Measurements from ENCODE around the gene MYO15A.

The MYO15A gene

GRCh38 chr17:18163547-18163946, 55.0 kb downstream of the MYO15A start:
- no peaks in the 10 kb centered on the region for H3K36me3 ChIP-seq (ENCODE audit: control insufficient read depth, low read depth, low read length)
- no peak overlapping the region for H3K27ac ChIP-seq (ENCODE audit: low read length)
- no peaks in the 10 kb centered on the region for H3K27me3 ChIP-seq (ENCODE audit: control insufficient read depth, insufficient read depth, low read length)
- H3K9ac ChIP-seq (ENCODE audit: low read length): no peak overlapping the region
- H3K4me1 ChIP-seq (ENCODE audit: control insufficient read depth, low read depth, low read length): no peaks in the 10 kb centered on the region
- H3K4me3 ChIP-seq (ENCODE audit: low read length): no peak overlapping the region
- H3K9me3 ChIP-seq (ENCODE audit: control insufficient read depth, low read depth, low read length): no peaks in the 10 kb centered on the region

DNA sequence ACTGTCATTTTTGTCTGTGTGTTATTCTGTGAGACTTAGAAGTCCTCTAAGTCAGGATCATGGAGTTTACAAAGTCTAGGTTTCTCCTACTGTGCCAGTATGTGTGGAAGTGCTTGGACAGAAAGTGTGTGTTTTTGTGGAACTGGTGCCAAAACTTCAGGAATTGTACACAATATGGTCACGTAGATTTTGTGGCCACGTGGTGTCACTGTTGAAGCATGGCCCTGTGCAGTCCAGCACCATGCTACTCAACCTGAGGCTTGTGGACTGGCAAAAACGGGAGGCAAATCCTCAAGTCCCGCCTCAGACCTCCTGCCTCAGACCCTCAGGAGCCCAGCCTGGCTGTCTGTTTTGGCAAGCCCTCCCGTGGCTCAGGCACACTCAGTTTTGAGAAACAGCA, 58.3 kb downstream of the MYO15A start:
- Histone ChIP-seq H3K27ac (ENCODE audit: low read length) (no peak overlapping the region), H3K27me3 (ENCODE audit: control insufficient read depth, insufficient read depth, low read length) (no peaks in the 10 kb centered on the region), H3K36me3 (ENCODE audit: control insufficient read depth, low read depth, low read length) (no peaks in the 10 kb centered on the region), H3K9me3 (ENCODE audit: control insufficient read depth, low read depth, low read length) (no peaks in the 10 kb centered on the region), H3K4me1 (ENCODE audit: control insufficient read depth, low read depth, low read length) (no peaks in the 10 kb centered on the region), H3K4me3 (ENCODE audit: low read length) (no peak overlapping the region), H3K9ac (ENCODE audit: low read length) (no peak overlapping the region)

GRCh38 chr17:18167421-18167820, 58.9 kb downstream of the MYO15A start:
- Histone ChIP-seq H3K27ac (ENCODE audit: low read length) (no peak overlapping the region), H3K9ac (ENCODE audit: low read length) (no peak overlapping the region), H3K4me3 (ENCODE audit: low read length) (no peak overlapping the region), H3K4me1 (ENCODE audit: control insufficient read depth, low read depth, low read length) (no peaks in the 10 kb centered on the region), H3K9me3 (ENCODE audit: control insufficient read depth, low read depth, low read length) (no peaks in the 10 kb centered on the region), H3K36me3 (ENCODE audit: control insufficient read depth, low read depth, low read length) (no peaks in the 10 kb centered on the region), H3K27me3 (ENCODE audit: control insufficient read depth, insufficient read depth, low read length) (no peaks in the 10 kb centered on the region)

GRCh38 chr17:18172531-18173278, 64.1 kb downstream of the MYO15A start:
- no peak overlapping the region for H3K9ac ChIP-seq (ENCODE audit: low read length)
- H3K4me1 ChIP-seq (ENCODE audit: control insufficient read depth, low read depth, low read length): no peaks in the 10 kb centered on the region
- no peaks in the 10 kb centered on the region for H3K27me3 ChIP-seq (ENCODE audit: control insufficient read depth, insufficient read depth, low read length)
- H3K4me3 ChIP-seq (ENCODE audit: low read length): no peak overlapping the region
- no peaks in the 10 kb centered on the region for H3K36me3 ChIP-seq (ENCODE audit: control insufficient read depth, low read depth, low read length)
- no peak overlapping the region for H3K27ac ChIP-seq (ENCODE audit: low read length)
- H3K9me3 ChIP-seq (ENCODE audit: control insufficient read depth, low read depth, low read length): no peaks in the 10 kb centered on the region

DNA sequence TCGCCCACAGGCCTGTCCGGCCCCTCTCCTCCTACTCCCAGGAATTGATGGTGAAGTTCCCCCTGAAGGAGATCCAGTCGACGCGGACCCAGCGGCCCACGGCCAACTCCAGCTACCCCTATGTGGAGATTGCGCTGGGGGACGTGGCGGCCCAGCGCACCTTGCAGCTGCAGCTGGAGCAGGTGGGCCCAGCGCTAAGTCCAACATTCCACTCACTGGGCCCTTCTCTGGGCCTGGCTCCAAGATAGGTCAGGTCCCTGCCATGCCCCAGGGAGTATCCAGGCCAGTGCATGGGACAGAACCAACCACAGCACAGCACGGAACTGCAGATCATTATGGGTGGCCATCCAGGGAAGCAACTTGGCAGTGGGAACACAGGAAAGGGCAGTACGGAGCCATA, 65.2 kb downstream of the MYO15A start:
- Histone ChIP-seq H3K9me3 (ENCODE audit: control insufficient read depth, low read depth, low read length) (no peaks in the 10 kb centered on the region), H3K27me3 (ENCODE audit: control insufficient read depth, insufficient read depth, low read length) (no peaks in the 10 kb centered on the region), H3K9ac (ENCODE audit: low read length) (no peak overlapping the region), H3K27ac (ENCODE audit: low read length) (no peak overlapping the region), H3K4me1 (ENCODE audit: control insufficient read depth, low read depth, low read length) (no peaks in the 10 kb centered on the region), H3K36me3 (ENCODE audit: control insufficient read depth, low read depth, low read length) (no peaks in the 10 kb centered on the region), H3K4me3 (ENCODE audit: low read length) (no peak overlapping the region)

- Histone ChIP-seq H3K9ac (ENCODE audit: low read length) (no peak overlapping the region), H3K36me3 (ENCODE audit: control insufficient read depth, low read depth, low read length) (no peaks in the 10 kb centered on the region), H3K9me3 (ENCODE audit: control insufficient read depth, low read depth, low read length) (no peaks in the 10 kb centered on the region), H3K27me3 (ENCODE audit: control insufficient read depth, insufficient read depth, low read length) (no peaks in the 10 kb centered on the region), H3K4me3 (ENCODE audit: low read length) (no peak overlapping the region), H3K4me1 (ENCODE audit: control insufficient read depth, low read depth, low read length) (no peaks in the 10 kb centered on the region), H3K27ac (ENCODE audit: low read length) (no peak overlapping the region)
These were observed 67.6 kb downstream of the MYO15A start for GRCh38 chr17:18176176-18176575.

DNA sequence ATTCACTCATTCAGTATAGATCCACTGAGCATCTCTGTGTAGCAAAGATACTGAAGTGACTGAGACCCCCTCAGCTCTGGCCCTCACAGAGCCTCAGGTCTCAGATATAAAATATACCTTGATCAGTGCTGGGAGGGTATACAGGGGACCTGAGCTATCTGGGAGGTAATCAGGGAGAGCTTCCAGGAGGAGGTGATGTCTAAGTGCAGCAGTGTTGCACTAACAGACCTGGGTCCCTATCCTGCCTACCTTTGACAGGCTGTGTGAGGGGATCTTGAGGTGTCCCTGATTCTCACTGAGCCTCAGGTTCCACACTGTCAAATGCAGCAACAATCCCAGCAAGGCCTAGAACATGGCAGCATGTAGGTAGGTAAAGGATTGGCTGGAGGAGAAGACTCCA, 68.6 kb downstream of the MYO15A start:
- no peaks in the 10 kb centered on the region for H3K27me3 ChIP-seq (ENCODE audit: control insufficient read depth, insufficient read depth, low read length)
- H3K4me1 ChIP-seq (ENCODE audit: control insufficient read depth, low read depth, low read length): peaks cover 2% of the 10 kb centered on the region
- no peak overlapping the region for H3K9ac ChIP-seq (ENCODE audit: low read length)
- H3K9me3 ChIP-seq (ENCODE audit: control insufficient read depth, low read depth, low read length): no peaks in the 10 kb centered on the region
- no peak overlapping the region for H3K4me3 ChIP-seq (ENCODE audit: low read length)
- no peaks in the 10 kb centered on the region for H3K36me3 ChIP-seq (ENCODE audit: control insufficient read depth, low read depth, low read length)
- H3K27ac ChIP-seq (ENCODE audit: low read length): no peak overlapping the region

GRCh38 chr17:18177722-18178121, 69.2 kb downstream of the MYO15A start:
- no peaks in the 10 kb centered on the region for H3K27me3 ChIP-seq (ENCODE audit: control insufficient read depth, insufficient read depth, low read length)
- no peaks in the 10 kb centered on the region for H3K36me3 ChIP-seq (ENCODE audit: control insufficient read depth, low read depth, low read length)
- H3K9ac ChIP-seq (ENCODE audit: low read length): no peak overlapping the region
- H3K27ac ChIP-seq (ENCODE audit: low read length): no peak overlapping the region
- H3K4me1 ChIP-seq (ENCODE audit: control insufficient read depth, low read depth, low read length): peaks cover 4% of the 10 kb centered on the region
- H3K4me3 ChIP-seq (ENCODE audit: low read length): no peak overlapping the region
- no peaks in the 10 kb centered on the region for H3K9me3 ChIP-seq (ENCODE audit: control insufficient read depth, low read depth, low read length)

- H3K9ac ChIP-seq (ENCODE audit: low read length): no peak overlapping the region
- H3K4me3 ChIP-seq (ENCODE audit: low read length): no peak overlapping the region
- peaks cover 4% of the 10 kb centered on the region for H3K4me1 ChIP-seq (ENCODE audit: control insufficient read depth, low read depth, low read length)
- no peaks in the 10 kb centered on the region for H3K9me3 ChIP-seq (ENCODE audit: control insufficient read depth, low read depth, low read length)
- H3K27me3 ChIP-seq (ENCODE audit: control insufficient read depth, insufficient read depth, low read length): no peaks in the 10 kb centered on the region
- H3K27ac ChIP-seq (ENCODE audit: low read length): no peak overlapping the region
- H3K36me3 ChIP-seq (ENCODE audit: control insufficient read depth, low read depth, low read length): no peaks in the 10 kb centered on the region
These were observed 70.6 kb downstream of the MYO15A start for GRCh38 chr17:18179196-18179595.

GRCh38 chr17:18179804-18180203, 71.2 kb downstream of the MYO15A start:
- Histone ChIP-seq H3K9me3 (ENCODE audit: control insufficient read depth, low read depth, low read length) (no peaks in the 10 kb centered on the region), H3K4me1 (ENCODE audit: control insufficient read depth, low read depth, low read length) (peaks cover 4% of the 10 kb centered on the region), H3K4me3 (ENCODE audit: low read length) (no peak overlapping the region), H3K27ac (ENCODE audit: low read length) (no peak overlapping the region), H3K36me3 (ENCODE audit: control insufficient read depth, low read depth, low read length) (no peaks in the 10 kb centered on the region), H3K9ac (ENCODE audit: low read length) (no peak overlapping the region), H3K27me3 (ENCODE audit: control insufficient read depth, insufficient read depth, low read length) (no peaks in the 10 kb centered on the region)

GRCh38 chr17:18181358-18181757, 72.8 kb downstream of the MYO15A start:
- no peaks in the 10 kb centered on the region for H3K27me3 ChIP-seq (ENCODE audit: control insufficient read depth, insufficient read depth, low read length)
- H3K27ac ChIP-seq (ENCODE audit: low read length): no peak overlapping the region
- no peak overlapping the region for H3K9ac ChIP-seq (ENCODE audit: low read length)

More at GRCh38 chr17:18181358-18181757, 72.8 kb downstream of the MYO15A start:
- peaks cover 2% of the 10 kb centered on the region for H3K36me3 ChIP-seq (ENCODE audit: control insufficient read depth, low read depth, low read length)
- H3K9me3 ChIP-seq (ENCODE audit: control insufficient read depth, low read depth, low read length): no peaks in the 10 kb centered on the region
- H3K4me3 ChIP-seq (ENCODE audit: low read length): no peak overlapping the region
- peaks cover 15% of the 10 kb centered on the region for H3K4me1 ChIP-seq (ENCODE audit: control insufficient read depth, low read depth, low read length)

Data from iPS-18a (cell line).